Panc1 (cell line): ENCODE measurements around the gene LYRM1. TPM values are rescaled to one million over a fixed set of nuclear protein-coding genes. Genes with fewer than 3 reads are reported as not detected.

Experiments
- ATAC-seq: fragments of 200-7000 bp; cut with Tn5 transposase; 2 replicates; pipeline ENCODE4 v1.9.1; 2020; ENCODE audit warnings: mild to moderate bottlenecking, moderate library complexity
- BruUV-seq: library from RNA; stranded (reverse); fragments of 400-500 nt; replicated peaks from 2 replicates; lab custom pipeline; 2021; lab: Mats Ljungman, UMichigan
- CTCF ChIA-PET: fragments of 300-600 bp; sonication (Branson Sonifier 250); formaldehyde crosslinking; loops from one replicate; lab custom pipeline; 2022; ENCODE audit warnings: antibody characterized with exemption; lab: Charles Lee
- POLR2A ChIA-PET: fragments of 300-600 bp; sonication (Branson Sonifier 250); formaldehyde crosslinking; loops from one replicate; lab custom pipeline; 2022; ENCODE audit warnings: antibody characterized with exemption; lab: Charles Lee
- DNase-seq: peaks from one replicate; pipeline ENCODE4 v3.0.0-alpha.2; 2010; ENCODE audit warnings: low read depth, low spot score
- H3K27ac ChIP-seq: 2 replicates; pipeline ENCODE4 v1.5.1; 2011; ENCODE audit warnings: mild to moderate bottlenecking, low read length, inconsistent platforms
- H3K27me3 ChIP-seq: fragments of 200-500 bp; sonication (Bioruptor generic); 2 replicates; pipeline ENCODE4 v1.6.0; 2014; ENCODE audit warnings: low read length, inconsistent platforms; ENCODE audit not compliant: control insufficient read depth, insufficient read depth
- H3K36me3 ChIP-seq: fragments of 200-500 bp; sonication (Bioruptor generic); 2 replicates; pipeline ENCODE4 v1.5.1; 2014; ENCODE audit warnings: inconsistent platforms, mild to moderate bottlenecking, low read length, moderate library complexity; ENCODE audit not compliant: control insufficient read depth, insufficient read depth
- H3K4me1 ChIP-seq: 2 replicates; pipeline ENCODE4 v1.5.1; 2011; ENCODE audit warnings: inconsistent platforms, mild to moderate bottlenecking, low read length, moderate library complexity; ENCODE audit not compliant: control insufficient read depth, insufficient read depth
- H3K4me3 ChIP-seq, 2 experiments: 2 replicates each; pipeline ENCODE4 v1.5.1; 2011 to 2012; ENCODE audit warnings: low read depth in 2 of 2, low read length in 2 of 2, mild to moderate bottlenecking in 2 of 2, inconsistent platforms in 1 of 2, moderate library complexity in 1 of 2
- H3K9me3 ChIP-seq: fragments of 200-500 bp; sonication (Bioruptor generic); 2 replicates; pipeline ENCODE4 v1.5.1; 2014; ENCODE audit warnings: low read depth, mild to moderate bottlenecking, inconsistent platforms, low read length, moderate library complexity; ENCODE audit not compliant: control insufficient read depth, insufficient read depth
- POLR2AphosphoS5 ChIP-seq: IDR thresholded peaks from 2 replicates; pipeline ENCODE4 v1.6.1; 2012; ENCODE audit warnings: mild to moderate bottlenecking, low read depth, low read length, moderate library complexity
- SIN3A ChIP-seq: IDR thresholded peaks from 2 replicates; pipeline ENCODE4 v1.6.1; 2012; ENCODE audit warnings: low read depth, mild to moderate bottlenecking, low read length, moderate library complexity, borderline replicate concordance; ENCODE audit not compliant: insufficient read depth
- TCF7L2 ChIP-seq: IDR thresholded peaks from 2 replicates; pipeline ENCODE4 v1.6.1; 2011; ENCODE audit warnings: mild to moderate bottlenecking, low read depth, low read length, inconsistent platforms
- in situ Hi-C: cut with HindIII; loops from 2 replicates; pipeline ENCODE4 v1.10.0; 2016; ENCODE audit warnings: low sequenced_read_pairs, low pct_unique_long_range_greater_than_20kb
- intact Hi-C: fragments of 100-400 bp; cut with micrococcal nuclease; formaldehyde crosslinking; loops from one replicate; pipeline ENCODE4 v1.10.0; 2022; ENCODE audit not compliant: unreplicated experiment
- total RNA-seq: library from RNA; stranded (reverse); gene quantifications from one replicate; pipeline ENCODE4 v1.2.1, GENCODE V29; 2021; ENCODE audit not compliant: unreplicated experiment
- TF ChIP-seq, protein P1 (sequence below): fragments of 450-650 bp; IDR thresholded peaks from 2 replicates; pipeline ENCODE4 v1.5.1; 2017; ENCODE audit warnings: mild to moderate bottlenecking
- TF ChIP-seq, protein P2 (sequence below), 2 experiments: IDR thresholded peaks; 2 replicates each; pipeline ENCODE4 v1.6.1; 2011 to 2012; ENCODE audit warnings: low read depth in 2 of 2, control low read depth in 1 of 2, low read length in 1 of 2, mild to moderate bottlenecking in 1 of 2, moderate library complexity in 1 of 2; ENCODE audit not compliant: insufficient read depth in 1 of 2

LYRM1 gene
- total RNA-seq, 1 experiment from 2014 or later: 30.7 TPM

DNA sequence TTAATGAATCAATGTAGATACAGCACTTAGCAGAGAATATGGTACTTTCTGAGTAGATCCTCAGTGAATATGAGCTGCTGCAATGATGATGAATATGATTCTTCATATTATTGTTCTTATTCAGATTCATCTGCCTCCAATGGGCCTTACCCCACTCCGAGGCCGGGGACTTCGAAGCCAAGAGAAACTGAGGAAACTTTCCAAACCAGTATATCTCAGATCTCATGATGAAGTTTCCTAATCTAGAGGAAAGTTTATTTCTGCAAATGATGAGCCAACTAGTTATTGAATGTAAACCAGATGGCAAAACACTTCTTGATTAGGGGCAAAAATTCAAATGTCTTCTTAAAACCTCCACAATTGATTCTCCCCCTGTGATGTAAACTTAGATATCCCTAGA is 23.3 kb downstream of the LYRM1 start:
- Histone ChIP-seq H3K9me3 (no peaks in the 10 kb centered on the region), H3K27me3 (no peaks in the 10 kb centered on the region), H3K27ac (no peak overlapping the region), H3K4me3 (no peak overlapping the region), H3K36me3 (no peaks in the 10 kb centered on the region), H3K4me1 (no peaks in the 10 kb centered on the region)
- BruUV-seq: no TSS peak
- intact Hi-C loops (no loop called here), in situ Hi-C loops (no loop called here)
- ATAC-seq (no peak), DNase-seq (no peak)
- CTCF ChIA-PET: no interaction called here
- no peak for TF ChIP-seq SIN3A
- TF ChIP-seq, protein P1, sequence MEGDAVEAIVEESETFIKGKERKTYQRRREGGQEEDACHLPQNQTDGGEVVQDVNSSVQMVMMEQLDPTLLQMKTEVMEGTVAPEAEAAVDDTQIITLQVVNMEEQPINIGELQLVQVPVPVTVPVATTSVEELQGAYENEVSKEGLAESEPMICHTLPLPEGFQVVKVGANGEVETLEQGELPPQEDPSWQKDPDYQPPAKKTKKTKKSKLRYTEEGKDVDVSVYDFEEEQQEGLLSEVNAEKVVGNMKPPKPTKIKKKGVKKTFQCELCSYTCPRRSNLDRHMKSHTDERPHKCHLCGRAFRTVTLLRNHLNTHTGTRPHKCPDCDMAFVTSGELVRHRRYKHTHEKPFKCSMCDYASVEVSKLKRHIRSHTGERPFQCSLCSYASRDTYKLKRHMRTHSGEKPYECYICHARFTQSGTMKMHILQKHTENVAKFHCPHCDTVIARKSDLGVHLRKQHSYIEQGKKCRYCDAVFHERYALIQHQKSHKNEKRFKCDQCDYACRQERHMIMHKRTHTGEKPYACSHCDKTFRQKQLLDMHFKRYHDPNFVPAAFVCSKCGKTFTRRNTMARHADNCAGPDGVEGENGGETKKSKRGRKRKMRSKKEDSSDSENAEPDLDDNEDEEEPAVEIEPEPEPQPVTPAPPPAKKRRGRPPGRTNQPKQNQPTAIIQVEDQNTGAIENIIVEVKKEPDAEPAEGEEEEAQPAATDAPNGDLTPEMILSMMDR: no peak
- no peak for TF ChIP-seq POLR2AphosphoS5
- TF ChIP-seq TCF7L2: no peak
- TF ChIP-seq, protein P2, sequence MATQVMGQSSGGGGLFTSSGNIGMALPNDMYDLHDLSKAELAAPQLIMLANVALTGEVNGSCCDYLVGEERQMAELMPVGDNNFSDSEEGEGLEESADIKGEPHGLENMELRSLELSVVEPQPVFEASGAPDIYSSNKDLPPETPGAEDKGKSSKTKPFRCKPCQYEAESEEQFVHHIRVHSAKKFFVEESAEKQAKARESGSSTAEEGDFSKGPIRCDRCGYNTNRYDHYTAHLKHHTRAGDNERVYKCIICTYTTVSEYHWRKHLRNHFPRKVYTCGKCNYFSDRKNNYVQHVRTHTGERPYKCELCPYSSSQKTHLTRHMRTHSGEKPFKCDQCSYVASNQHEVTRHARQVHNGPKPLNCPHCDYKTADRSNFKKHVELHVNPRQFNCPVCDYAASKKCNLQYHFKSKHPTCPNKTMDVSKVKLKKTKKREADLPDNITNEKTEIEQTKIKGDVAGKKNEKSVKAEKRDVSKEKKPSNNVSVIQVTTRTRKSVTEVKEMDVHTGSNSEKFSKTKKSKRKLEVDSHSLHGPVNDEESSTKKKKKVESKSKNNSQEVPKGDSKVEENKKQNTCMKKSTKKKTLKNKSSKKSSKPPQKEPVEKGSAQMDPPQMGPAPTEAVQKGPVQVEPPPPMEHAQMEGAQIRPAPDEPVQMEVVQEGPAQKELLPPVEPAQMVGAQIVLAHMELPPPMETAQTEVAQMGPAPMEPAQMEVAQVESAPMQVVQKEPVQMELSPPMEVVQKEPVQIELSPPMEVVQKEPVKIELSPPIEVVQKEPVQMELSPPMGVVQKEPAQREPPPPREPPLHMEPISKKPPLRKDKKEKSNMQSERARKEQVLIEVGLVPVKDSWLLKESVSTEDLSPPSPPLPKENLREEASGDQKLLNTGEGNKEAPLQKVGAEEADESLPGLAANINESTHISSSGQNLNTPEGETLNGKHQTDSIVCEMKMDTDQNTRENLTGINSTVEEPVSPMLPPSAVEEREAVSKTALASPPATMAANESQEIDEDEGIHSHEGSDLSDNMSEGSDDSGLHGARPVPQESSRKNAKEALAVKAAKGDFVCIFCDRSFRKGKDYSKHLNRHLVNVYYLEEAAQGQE (IDR thresholded peaks at IDR 0.05; ENCODE audit: insufficient read depth in 1 of 2, low read depth in 2 of 2, low read length in 1 of 2): no peak
- POLR2A ChIA-PET: no interaction called here

DNA sequence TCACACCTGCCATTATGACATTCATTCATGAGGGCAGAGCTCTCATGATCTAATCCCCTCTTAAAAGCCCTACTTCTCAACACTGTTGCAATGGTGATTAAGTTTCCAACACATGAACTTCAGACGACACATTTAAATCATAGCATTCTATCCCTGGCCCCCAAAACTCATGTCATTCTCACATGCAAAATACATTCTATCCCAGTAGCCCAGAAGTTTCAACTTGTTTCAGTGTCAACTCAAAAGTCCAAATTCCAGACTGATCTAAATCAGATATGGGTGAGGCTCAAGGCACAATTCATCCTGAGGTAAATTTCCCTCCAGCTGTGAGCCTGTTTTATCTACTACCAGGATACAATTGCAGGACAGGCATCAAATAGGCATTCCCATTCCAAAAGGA is 25.2 kb downstream of the LYRM1 start:
- DNase-seq (no peak), ATAC-seq (no peak)
- H3K27ac ChIP-seq: no peak overlapping the region
- TF ChIP-seq POLR2AphosphoS5 (no peak), TCF7L2 (no peak)
- TF ChIP-seq, protein P2 (IDR thresholded peaks at IDR 0.05; ENCODE audit: insufficient read depth in 1 of 2, low read depth in 2 of 2, low read length in 1 of 2): no peak
- TF ChIP-seq, protein P1: no peak
- no peaks in the 10 kb centered on the region for H3K27me3 ChIP-seq
- H3K4me1 ChIP-seq: no peaks in the 10 kb centered on the region
- in situ Hi-C loops: no loop called here
- ChIA-PET POLR2A (no interaction called here), CTCF (no interaction called here)
- BruUV-seq: no TSS peak
- H3K4me3 ChIP-seq: no peak overlapping the region
- no peaks in the 10 kb centered on the region for H3K9me3 ChIP-seq
- no peaks in the 10 kb centered on the region for H3K36me3 ChIP-seq
- intact Hi-C loops: no loop called here
